Epithelial cell of esophagus (primary cell): ENCODE data around the gene TAF10.

ENCODE experiments used
- DNase-seq: peaks from one replicate; pipeline ENCODE4 v3.0.0; 2010; ENCODE audit warnings: low read depth
- H3K4me3 ChIP-seq: 2 replicates; pipeline ENCODE4 v1.5.1; 2011; ENCODE audit warnings: mild to moderate bottlenecking, low read length, control low read depth
- TF ChIP-seq, protein P1 (sequence below): IDR thresholded peaks from 2 replicates; pipeline ENCODE4 v1.5.1; 2011; ENCODE audit warnings: low read depth, mild to moderate bottlenecking, low read length, control low read depth, inconsistent platforms; ENCODE audit not compliant: insufficient read depth; ENCODE audit errors: missing control alignments

TAF10 gene

DNA sequence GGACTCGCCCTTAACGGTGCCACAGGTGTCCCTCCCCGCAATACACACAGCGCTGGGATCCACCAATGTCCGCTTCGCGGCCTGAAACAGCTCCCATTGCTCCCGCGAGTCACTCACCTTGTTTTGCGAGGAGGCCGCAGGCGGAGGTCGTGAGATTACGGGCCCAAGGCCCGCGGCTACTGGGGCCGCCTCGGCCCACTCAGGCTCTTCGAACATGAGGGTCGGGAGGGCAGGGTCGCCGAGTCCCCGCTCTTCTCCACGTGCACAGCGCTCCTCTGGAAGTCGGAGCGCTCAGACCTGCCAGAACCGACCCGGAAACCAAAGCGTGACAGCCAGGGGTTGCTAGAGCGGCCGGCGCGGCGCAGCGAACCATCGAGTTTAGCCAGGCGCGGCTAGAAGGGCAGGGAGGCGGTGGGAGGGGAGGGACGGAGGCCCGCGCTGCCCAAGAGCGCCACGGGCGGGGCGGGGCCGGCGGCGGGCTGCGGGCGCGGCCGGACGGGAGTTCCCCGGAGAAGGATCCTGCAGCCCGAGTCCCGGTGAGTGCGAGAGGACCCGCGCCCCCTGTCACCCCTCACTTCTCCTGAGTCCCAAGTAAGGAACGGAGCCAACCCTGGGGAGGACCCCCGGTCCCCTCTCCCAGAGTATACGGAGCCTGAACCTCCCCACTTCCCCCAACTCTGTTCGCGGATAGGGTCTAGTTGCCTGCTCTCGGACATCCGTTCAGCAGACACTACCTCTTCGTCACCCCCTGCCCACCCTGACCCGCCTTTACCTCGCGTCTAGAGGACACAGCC, 8.5 kb downstream of the TAF10 start, which contains the start of the genes ILK and RRP8:
Gene ILK (plus strand): TSS at position 488 of the 794 bp plus-strand sequence. CDS start 498 bp downstream, outside the sequence.
Gene RRP8 (minus strand): TSS at position 330 of the 794 bp plus-strand sequence. CDS start 114 bp downstream, at position 216.
- TF ChIP-seq, protein P1, sequence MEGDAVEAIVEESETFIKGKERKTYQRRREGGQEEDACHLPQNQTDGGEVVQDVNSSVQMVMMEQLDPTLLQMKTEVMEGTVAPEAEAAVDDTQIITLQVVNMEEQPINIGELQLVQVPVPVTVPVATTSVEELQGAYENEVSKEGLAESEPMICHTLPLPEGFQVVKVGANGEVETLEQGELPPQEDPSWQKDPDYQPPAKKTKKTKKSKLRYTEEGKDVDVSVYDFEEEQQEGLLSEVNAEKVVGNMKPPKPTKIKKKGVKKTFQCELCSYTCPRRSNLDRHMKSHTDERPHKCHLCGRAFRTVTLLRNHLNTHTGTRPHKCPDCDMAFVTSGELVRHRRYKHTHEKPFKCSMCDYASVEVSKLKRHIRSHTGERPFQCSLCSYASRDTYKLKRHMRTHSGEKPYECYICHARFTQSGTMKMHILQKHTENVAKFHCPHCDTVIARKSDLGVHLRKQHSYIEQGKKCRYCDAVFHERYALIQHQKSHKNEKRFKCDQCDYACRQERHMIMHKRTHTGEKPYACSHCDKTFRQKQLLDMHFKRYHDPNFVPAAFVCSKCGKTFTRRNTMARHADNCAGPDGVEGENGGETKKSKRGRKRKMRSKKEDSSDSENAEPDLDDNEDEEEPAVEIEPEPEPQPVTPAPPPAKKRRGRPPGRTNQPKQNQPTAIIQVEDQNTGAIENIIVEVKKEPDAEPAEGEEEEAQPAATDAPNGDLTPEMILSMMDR = no peak
- DNase-seq = peak; percentile 95
- peak within 1 kb of the TSS; percentile 96 for H3K4me3 ChIP-seq

DNA sequence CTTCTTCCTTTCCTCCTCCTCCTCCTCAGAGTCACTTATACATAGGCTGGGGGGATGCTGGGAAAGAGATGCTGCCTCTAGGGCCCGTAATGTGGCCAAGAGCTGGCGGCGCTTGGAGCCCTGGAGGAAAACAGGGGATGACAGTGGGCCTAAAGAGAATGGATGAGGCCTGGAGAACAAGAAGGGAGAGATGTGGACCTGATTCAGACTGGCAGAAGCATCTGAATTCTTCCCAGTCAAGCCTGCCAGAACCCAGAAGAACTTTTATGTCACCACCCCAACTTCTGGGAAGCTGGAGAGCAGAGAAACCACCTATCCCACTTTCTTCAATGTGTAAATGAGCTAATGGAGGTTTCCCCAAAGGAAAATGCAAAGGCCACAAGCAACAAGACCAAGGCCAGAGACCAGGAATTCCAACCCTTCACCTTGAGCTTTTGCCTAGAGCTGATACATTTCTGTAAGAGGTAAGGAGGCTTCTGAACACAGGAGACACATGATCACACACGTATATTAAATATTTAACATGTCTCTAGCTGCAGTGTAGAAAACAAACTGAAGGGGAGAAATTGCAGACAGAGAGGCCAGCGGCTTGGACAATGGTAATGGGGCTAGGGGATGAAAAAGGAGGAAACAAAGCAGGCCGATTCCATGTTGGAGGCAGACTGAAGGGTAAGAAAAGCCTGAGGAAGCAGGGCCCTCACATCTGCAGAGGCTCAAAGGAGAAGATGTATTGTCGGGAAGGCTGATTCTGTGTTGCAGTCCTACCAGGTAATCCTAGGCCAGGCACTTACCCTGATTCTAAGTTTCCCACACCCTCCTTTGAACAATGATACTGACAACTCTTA, 9.7 kb downstream of the TAF10 start:
- H3K4me3 ChIP-seq = peak overlapping the region; percentile 96
- TF ChIP-seq, protein P1 = no peak
- no peak for DNase-seq

DNA sequence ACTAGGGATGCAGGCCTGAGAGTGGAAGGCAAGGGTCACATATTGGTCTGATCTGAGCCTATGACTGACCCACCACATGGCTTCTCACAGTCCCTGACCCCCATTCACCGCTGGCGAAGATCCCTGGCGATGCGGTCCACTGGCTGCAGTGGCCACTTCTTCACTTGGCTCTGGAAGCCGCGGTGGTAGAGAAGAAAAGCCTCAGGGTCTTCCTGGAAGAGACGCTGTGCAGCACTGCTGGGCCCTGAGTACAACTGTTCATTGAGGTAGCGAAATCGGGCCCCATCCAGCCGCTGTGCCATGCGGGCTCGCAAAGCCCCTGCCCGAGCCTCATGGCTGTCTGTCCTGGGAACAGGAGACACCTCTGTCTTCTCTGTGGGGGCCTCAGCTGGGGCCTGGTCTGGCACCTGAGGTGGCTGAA, 11.0 kb downstream of the TAF10 start:
- TF ChIP-seq, protein P1 = no peak
- no peak for DNase-seq
- no peak overlapping the region for H3K4me3 ChIP-seq

DNA sequence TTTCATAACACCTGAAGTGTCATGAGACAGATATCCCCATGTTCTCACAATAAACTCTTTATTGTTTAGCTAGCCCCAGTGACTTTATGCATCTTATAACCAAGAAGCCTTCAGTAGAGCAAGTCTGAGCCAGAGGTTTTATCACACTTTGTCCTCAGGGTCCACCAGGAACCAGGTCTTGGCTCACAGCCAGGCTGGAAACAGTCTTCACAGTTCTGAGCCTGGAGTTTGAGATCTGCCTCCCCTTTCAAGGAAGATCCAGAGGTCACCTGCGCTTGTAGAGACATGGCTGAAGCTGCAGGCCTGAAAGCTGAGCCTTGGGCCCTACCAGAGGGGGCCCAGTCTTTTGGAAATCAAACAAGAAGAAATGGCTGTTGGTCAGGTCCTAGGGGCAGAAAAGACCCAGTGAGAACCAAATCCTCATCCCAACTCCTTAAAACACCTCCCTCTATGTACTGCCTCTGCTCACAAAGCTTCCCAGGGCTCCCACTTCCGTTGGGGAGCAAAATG, 12.1 kb downstream of the TAF10 start:
- TF ChIP-seq, protein P1 = no peak
- DNase-seq = no peak
- no peak overlapping the region for H3K4me3 ChIP-seq

DNA sequence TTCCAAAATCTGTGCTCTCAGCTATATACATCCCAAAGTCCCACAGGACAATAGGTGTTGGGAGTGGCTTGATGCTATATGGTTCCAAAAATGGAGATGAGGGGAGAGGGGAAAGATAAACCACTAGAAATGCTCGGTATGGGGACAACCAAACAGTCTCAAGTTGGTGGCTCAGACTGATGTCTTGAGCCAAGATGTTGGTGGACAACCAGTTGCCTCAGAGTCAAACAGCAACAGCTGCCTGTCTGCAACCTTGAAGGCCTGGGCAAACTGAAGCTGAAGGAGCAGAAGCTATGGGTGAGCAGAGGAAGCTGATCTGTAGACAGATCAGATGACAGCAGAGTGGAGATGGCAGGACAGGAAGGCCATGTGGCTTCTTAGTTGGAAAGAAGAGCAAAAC, 12.6 kb downstream of the TAF10 start:
- no peak overlapping the region for H3K4me3 ChIP-seq
- no peak for DNase-seq
- TF ChIP-seq, protein P1 = no peak

DNA sequence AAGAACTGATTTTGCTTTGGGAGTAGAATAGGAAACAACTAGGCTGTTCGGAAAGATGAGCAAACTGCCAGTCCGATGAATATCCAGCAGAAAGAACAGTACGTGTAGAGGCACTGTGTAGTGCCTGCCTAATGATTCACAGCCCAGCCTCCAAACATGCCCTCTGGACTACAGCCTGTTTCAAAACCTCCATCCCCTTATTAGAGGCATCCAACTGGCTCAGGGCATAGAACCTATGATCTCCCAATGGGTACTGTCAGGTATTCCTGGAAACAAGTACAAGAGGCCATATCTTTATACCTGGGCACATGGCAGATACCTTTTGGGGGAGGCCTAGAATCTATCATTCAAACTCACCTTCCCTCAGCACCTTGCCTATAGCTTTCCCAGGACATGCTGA, 13.5 kb downstream of the TAF10 start:
- TF ChIP-seq, protein P1 = no peak
- DNase-seq = peak; percentile 41
- no peak overlapping the region for H3K4me3 ChIP-seq
